Esophagus muscularis mucosa (tissue), 4 donors: ENCODE measurements around the gene CCT3.
"Not testable (repeated sequence)": the region's sequence is repeated elsewhere in the genome, so short reads cannot be mapped to it uniquely, and the experiment has no call there.

Experiments
- CTCF ChIP-seq, 3 experiments: fragments of 200-600 bp in 2 of 3; fragments of 450-650 bp in 1 of 3; sonication (generic) in 2 of 3; IDR thresholded peaks; one replicate each; pipeline ENCODE4 v1.5.1; 2017 to 2019; ENCODE audit warnings: antibody characterized with exemption in 3 of 3, mild to moderate bottlenecking in 2 of 3, moderate library complexity in 1 of 3
- EP300 ChIP-seq: sonication (generic); formaldehyde crosslinking; IDR thresholded peaks from one replicate; pipeline ENCODE4 v1.6.1; 2017; ENCODE audit warnings: antibody characterized with exemption
- POLR2A ChIP-seq: fragments of 450-650 bp; IDR thresholded peaks from one replicate; pipeline ENCODE4 v1.6.1; 2017; ENCODE audit warnings: antibody characterized with exemption, moderate library complexity, mild to moderate bottlenecking, low read depth
- POLR2AphosphoS5 ChIP-seq, 2 donors: sonication (generic); formaldehyde crosslinking; IDR thresholded peaks; one replicate each; pipeline ENCODE4 v1.6.1; 2017; ENCODE audit warnings: antibody characterized with exemption in 2 of 2

GRCh38 chr1:156346035-156346434, 7.9 kb upstream of the CCT3 start:
- not testable (repeated sequence) for TF ChIP-seq POLR2A; CTCF (IDR thresholded peaks at IDR 0.05); POLR2AphosphoS5 (IDR thresholded peaks at IDR 0.05); EP300
